ENCODE measurements around the gene FHAD1. TPM values are rescaled to one million over a fixed set of nuclear protein-coding genes. Genes with fewer than 3 reads are reported as not detected.
"Not testable (repeated sequence)": the region's sequence is repeated elsewhere in the genome, so short reads cannot be mapped to it uniquely, and the experiment has no call there.

FHAD1 gene
- total RNA-seq, 1 experiment from 2014 or later: 2.0 TPM

- Histone ChIP-seq H3K4me1 (ENCODE audit: insufficient read depth, low read length, poor library complexity, severe bottlenecking) (no peaks in the 10 kb centered on the region), H3K4me3 (ENCODE audit: low read depth, low read length, poor library complexity, severe bottlenecking) (no peak overlapping the region), H3K36me3 (ENCODE audit: insufficient read depth, low read length, poor library complexity, severe bottlenecking) (no peaks in the 10 kb centered on the region), H3K27ac (ENCODE audit: low read depth, low read length, poor library complexity, severe bottlenecking) (no peak overlapping the region), H3K27me3 (replicated peaks; ENCODE audit: insufficient read depth, low read depth, low read length, poor library complexity) (no peaks in the 10 kb centered on the region), H3K9me3 (ENCODE audit: low read depth, low read length, poor library complexity, severe bottlenecking) (no peaks in the 10 kb centered on the region)
- no peak for TF ChIP-seq CTCF (conservative IDR thresholded peaks at IDR 0.05; ENCODE audit: low read depth, low read length)
- TF ChIP-seq EZH2 (IDR thresholded peaks at IDR 0.05; ENCODE audit: borderline replicate concordance, low read depth, low read length, poor library complexity, severe bottlenecking): no peak
- BruUV-seq (replicated peaks): no TSS peak
- DNase-seq (ENCODE audit: low spot score): no peak
- intact Hi-C loops (cut with micrococcal nuclease; ENCODE audit: unreplicated experiment): loop anchor here (1.0 to 5.0 kb wide), 2 partner anchors 108 to 304 kb away; no protein-coding TSS in a partner anchor
- POLR2A ChIA-PET (ENCODE audit: low non-redundant PET): no interaction called here
- CTCF ChIA-PET: interaction anchor here (1.1 to 3.1 kb wide), 3 partner anchors 10 to 303 kb away, joined by 4 to 29 read pairs (median 6); no protein-coding TSS in a partner anchor
Measured at GRCh38 chr1:15431571-15431948, 184.5 kb downstream of the FHAD1 start.

GRCh38 chr1:15432324-15432723, 185.3 kb downstream of the FHAD1 start:
- Histone ChIP-seq H3K27ac (ENCODE audit: low read depth, low read length, poor library complexity, severe bottlenecking) (no peak overlapping the region), H3K36me3 (ENCODE audit: insufficient read depth, low read length, poor library complexity, severe bottlenecking) (no peaks in the 10 kb centered on the region), H3K27me3 (replicated peaks; ENCODE audit: insufficient read depth, low read depth, low read length, poor library complexity) (no peaks in the 10 kb centered on the region), H3K4me1 (ENCODE audit: insufficient read depth, low read length, poor library complexity, severe bottlenecking) (no peaks in the 10 kb centered on the region), H3K9me3 (ENCODE audit: low read depth, low read length, poor library complexity, severe bottlenecking) (no peaks in the 10 kb centered on the region), H3K4me3 (ENCODE audit: low read depth, low read length, poor library complexity, severe bottlenecking) (no peak overlapping the region)
- no TSS peak for BruUV-seq (replicated peaks)
- no peak for TF ChIP-seq EZH2 (IDR thresholded peaks at IDR 0.05; ENCODE audit: borderline replicate concordance, low read depth, low read length, poor library complexity, severe bottlenecking)
- no peak for TF ChIP-seq CTCF (conservative IDR thresholded peaks at IDR 0.05; ENCODE audit: low read depth, low read length)
- intact Hi-C loops (cut with micrococcal nuclease; ENCODE audit: unreplicated experiment): loop anchor here (5.0 kb wide), 1 partner anchor 305 kb away; no protein-coding TSS in a partner anchor
- ChIA-PET POLR2A (ENCODE audit: low non-redundant PET) (no interaction called here), CTCF (interaction anchor here (3.1 kb wide), 1 partner anchor 109 kb away, joined by 29 read pairs; no protein-coding TSS in a partner anchor)
- DNase-seq (ENCODE audit: low spot score): no peak

- Histone ChIP-seq H3K4me1 (ENCODE audit: insufficient read depth, low read length, poor library complexity, severe bottlenecking) (no peaks in the 10 kb centered on the region), H3K27me3 (replicated peaks; ENCODE audit: insufficient read depth, low read depth, low read length, poor library complexity) (no peaks in the 10 kb centered on the region), H3K27ac (ENCODE audit: low read depth, low read length, poor library complexity, severe bottlenecking) (no peak overlapping the region), H3K36me3 (ENCODE audit: insufficient read depth, low read length, poor library complexity, severe bottlenecking) (no peaks in the 10 kb centered on the region), H3K4me3 (ENCODE audit: low read depth, low read length, poor library complexity, severe bottlenecking) (no peak overlapping the region), H3K9me3 (ENCODE audit: low read depth, low read length, poor library complexity, severe bottlenecking) (no peaks in the 10 kb centered on the region)
- DNase-seq (ENCODE audit: low spot score): no peak
- intact Hi-C loops (cut with micrococcal nuclease; ENCODE audit: unreplicated experiment): loop anchor here (5.0 kb wide), 1 partner anchor 306 kb away; no protein-coding TSS in a partner anchor
- TF ChIP-seq CTCF (conservative IDR thresholded peaks at IDR 0.05; ENCODE audit: low read depth, low read length) (no peak), EZH2 (IDR thresholded peaks at IDR 0.05; ENCODE audit: borderline replicate concordance, low read depth, low read length, poor library complexity, severe bottlenecking) (no peak)
- ChIA-PET POLR2A (ENCODE audit: low non-redundant PET) (no interaction called here), CTCF (no interaction called here)
- no TSS peak for BruUV-seq (replicated peaks)
Measured at GRCh38 chr1:15433471-15433870, 186.4 kb downstream of the FHAD1 start.

- H3K4me3 ChIP-seq (ENCODE audit: low read depth, low read length, poor library complexity, severe bottlenecking); POLR2A ChIA-PET (ENCODE audit: low non-redundant PET); H3K4me1 ChIP-seq (ENCODE audit: insufficient read depth, low read length, poor library complexity, severe bottlenecking); BruUV-seq (replicated peaks); H3K9me3 ChIP-seq (ENCODE audit: low read depth, low read length, poor library complexity, severe bottlenecking); CTCF ChIA-PET; H3K27me3 ChIP-seq (replicated peaks; ENCODE audit: insufficient read depth, low read depth, low read length, poor library complexity); H3K27ac ChIP-seq (ENCODE audit: low read depth, low read length, poor library complexity, severe bottlenecking); H3K36me3 ChIP-seq (ENCODE audit: insufficient read depth, low read length, poor library complexity, severe bottlenecking); DNase-seq (ENCODE audit: low spot score): not testable (repeated sequence)
- intact Hi-C loops (cut with micrococcal nuclease; ENCODE audit: unreplicated experiment): loop anchor here (5.0 kb wide), 1 partner anchor 307 kb away; no protein-coding TSS in a partner anchor
Measured at GRCh38 chr1:15434739-15435138, 187.7 kb downstream of the FHAD1 start.
